CD4-positive, alpha-beta T cell treated with Interleukin-6 at 100 ng/mL for 8 hours (primary cell): ENCODE measurements around the gene FAM162B.
"Not testable (repeated sequence)": the region's sequence is repeated elsewhere in the genome, so short reads cannot be mapped to it uniquely, and the experiment has no call there.

Experiments used
- DNase-seq: peaks from one replicate; pipeline ENCODE4 v3.0.0-alpha.2; 2020; ENCODE audit warnings: mixed read lengths, low spot score

Gene FAM162B

DNA sequence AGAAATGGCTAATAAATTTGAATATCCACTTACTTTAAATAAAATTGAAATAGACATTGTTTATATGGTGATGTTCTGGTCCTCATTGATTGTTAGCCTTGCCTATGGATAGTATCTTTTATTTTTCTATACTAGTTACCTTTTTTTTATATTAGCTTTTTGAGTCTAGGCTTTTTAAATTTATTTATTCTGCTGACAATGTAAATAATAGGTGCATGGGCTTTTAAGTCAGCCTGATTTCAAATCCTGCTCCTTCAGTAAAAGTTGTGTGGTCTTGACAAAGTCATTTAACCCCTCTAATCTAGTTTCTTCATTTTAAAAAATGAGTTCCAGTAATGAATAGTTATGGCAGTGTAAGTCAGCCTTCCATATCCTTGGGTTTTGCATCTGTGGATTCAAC, 38.6 kb downstream of the FAM162B start:
- no peak for DNase-seq

DNA sequence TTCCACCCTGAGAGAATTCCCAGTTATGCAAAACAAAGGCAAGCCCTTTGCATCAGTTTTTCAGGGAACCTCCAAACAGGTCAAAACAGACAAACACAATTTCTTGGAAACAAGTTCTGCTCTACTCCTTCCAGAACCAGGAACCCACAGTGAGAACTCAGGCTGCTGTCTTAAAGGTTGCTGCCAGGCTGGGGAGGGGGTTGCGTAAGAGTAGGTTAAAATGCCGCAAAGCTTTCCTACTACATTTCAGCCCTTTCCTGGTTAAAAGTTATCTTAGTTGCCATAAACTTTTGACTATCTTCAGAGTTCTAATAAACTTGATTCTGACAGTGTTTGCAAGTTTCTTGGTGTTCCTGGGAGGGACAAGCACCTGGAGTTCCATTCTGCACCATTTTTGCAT, 50.8 kb downstream of the FAM162B start:
- no peak for DNase-seq

DNA sequence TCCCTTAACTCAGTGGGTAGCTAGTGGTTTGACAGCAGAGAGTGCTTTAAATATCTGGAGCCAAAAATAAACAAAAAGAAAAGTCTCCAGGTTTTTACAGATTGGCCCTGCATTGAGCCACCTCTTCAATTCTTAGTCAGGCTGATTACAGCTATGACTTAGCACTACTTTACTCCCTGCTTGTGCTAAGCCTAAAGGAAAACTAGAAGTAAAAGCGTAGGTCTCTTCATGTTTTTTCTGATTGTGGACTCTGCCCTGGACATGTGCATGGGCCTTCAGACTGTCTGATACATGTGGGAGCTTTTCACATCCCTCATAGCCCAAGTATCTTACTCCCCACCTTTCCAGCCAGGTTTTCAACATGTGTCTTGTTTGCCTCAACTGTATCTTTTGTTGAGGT, 51.2 kb downstream of the FAM162B start:
- DNase-seq, result no peak

DNA sequence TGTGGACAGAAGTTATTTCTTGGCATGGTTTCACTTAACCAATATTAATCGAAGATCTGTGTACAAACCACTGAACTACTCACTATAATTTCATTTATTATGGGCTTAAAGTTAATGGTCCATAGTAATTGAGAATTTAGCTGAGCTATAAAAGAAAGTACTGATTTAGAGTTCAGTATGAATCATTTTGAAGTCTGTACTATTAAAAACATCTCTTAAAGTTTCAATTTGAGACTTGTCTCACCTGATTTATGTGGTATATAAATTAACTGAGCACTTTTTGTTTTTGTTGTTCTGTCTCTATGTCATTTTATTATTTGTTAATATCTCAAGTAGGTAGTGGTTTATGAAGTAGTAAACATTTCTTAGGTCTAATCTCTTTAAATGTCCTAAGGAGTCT, 59.6 kb downstream of the FAM162B start:
- no peak for DNase-seq

DNA sequence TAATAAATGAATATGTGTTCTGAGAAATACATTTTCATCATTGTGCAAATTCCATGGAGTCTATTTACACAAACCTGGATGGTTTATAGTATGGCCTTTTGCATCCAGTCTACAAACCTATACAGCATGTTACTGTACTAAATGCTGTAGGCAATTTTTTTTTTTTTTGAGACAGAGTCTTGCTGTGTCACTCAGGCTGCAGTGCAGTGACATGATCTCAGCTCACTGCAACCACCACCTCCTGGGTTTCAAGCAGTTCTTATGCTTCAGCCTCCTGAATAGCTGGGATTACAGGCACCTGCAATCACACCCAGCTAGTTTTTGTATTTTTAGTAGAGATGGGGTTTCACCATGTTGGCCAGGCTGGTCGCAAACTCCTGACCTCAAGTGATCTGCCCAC, 61.6 kb downstream of the FAM162B start:
- DNase-seq, result not testable (repeated sequence)
